ENCODE measurements around the gene C10orf95.

DNA sequence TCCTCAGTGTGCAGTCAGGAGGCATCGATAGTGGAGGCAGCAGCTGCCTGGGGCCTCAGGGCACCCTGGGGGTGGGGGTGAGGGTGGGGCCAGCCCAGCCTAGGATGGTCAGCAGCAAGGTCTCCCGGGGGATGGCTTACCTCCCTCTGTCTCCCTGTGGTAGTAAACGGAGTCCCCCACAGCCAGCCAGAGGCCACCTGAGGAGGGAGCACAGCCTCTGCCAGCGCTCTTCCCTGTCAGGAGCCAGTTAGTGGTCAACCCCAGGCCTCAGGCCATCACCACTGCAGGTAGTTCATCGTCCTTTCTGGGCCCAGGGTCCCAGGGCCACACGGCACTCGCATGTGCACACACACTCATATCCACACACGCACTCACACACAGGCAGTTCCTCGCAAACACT lies 29.1 kb upstream of the C10orf95 start:
- no peak for TF ChIP-seq CTCF (IDR thresholded peaks at IDR 0.05)
- TF ChIP-seq EZH2 (IDR thresholded peaks at IDR 0.05; ENCODE audit: borderline replicate concordance, insufficient read depth, low read depth, low read length, poor library complexity, severe bottlenecking) = no peak

Measured in B cell (primary cell).